GM12891 (cell line): ENCODE measurements around the gene PRR3.
"Not testable (repeated sequence)": the region's sequence is repeated elsewhere in the genome, so short reads cannot be mapped to it uniquely, and the experiment has no call there.

Source experiments
- POLR2A ChIP-seq: IDR thresholded peaks from 2 replicates; pipeline ENCODE4 v1.6.1; 2011; ENCODE audit warnings: low read depth, low read length, control low read depth
- POLR2AphosphoS5 ChIP-seq: IDR thresholded peaks from 2 replicates; pipeline ENCODE4 v1.6.1; 2011; ENCODE audit warnings: low read depth, low read length, control low read depth
- TAF1 ChIP-seq: IDR thresholded peaks from 2 replicates; pipeline ENCODE4 v1.6.1; 2011; ENCODE audit warnings: low read depth, low read length, control low read depth

DNA sequence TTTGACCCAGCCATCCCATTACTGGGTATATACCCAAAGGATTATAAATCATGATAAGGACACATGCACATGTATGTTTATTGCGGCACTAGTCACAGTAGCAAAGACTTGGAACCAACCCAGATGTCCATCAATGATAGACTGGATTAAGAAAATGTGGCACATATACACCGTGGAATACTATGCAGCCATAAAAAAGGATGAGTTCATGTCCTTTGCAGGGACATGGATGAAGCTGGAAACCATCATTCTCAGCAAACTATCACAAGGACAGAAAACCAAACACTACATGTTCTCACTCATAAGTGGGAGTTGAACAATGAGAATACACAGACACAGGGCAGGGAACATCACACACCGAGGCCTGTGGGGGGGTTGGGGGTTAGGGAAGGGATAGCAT is 30.7 kb upstream of the PRR3 start:
- not testable (repeated sequence) for TF ChIP-seq POLR2AphosphoS5, POLR2A, TAF1
